Smooth muscle cell (in vitro differentiated cells): Measurements from ENCODE around the gene UBE2J2. TPM values are rescaled to one million over a fixed set of nuclear protein-coding genes. Genes with fewer than 3 reads are reported as not detected.

Experiments
- DNase-seq: peaks from one replicate; lab custom pipeline; 2025; ENCODE audit not compliant: unreplicated experiment; lab: John Stamatoyannopoulos, UW
- H2AFZ ChIP-seq: fragments of 200-600 bp; sonication (generic); 2 replicates; pipeline ENCODE4 v1.6.0; 2016; ENCODE audit warnings: antibody characterized with exemption, low read depth, mild to moderate bottlenecking
- H3F3A ChIP-seq: fragments of 200-600 bp; sonication (generic); 2 replicates; pipeline ENCODE4 v1.6.0; 2017; ENCODE audit warnings: antibody characterized with exemption, low read depth
- H3K27ac ChIP-seq: fragments of 200-600 bp; sonication (generic); 2 replicates; pipeline ENCODE4 v1.5.1; 2016; ENCODE audit warnings: low read depth, mild to moderate bottlenecking
- H3K27me3 ChIP-seq: fragments of 200-600 bp; sonication (generic); 2 replicates; pipeline ENCODE4 v1.6.1; 2016; ENCODE audit warnings: low read depth, mild to moderate bottlenecking
- H3K36me3 ChIP-seq: fragments of 200-600 bp; sonication (generic); 2 replicates; pipeline ENCODE4 v1.5.1; 2016; ENCODE audit warnings: low read depth
- H3K4me1 ChIP-seq: fragments of 200-600 bp; sonication (generic); 2 replicates; pipeline ENCODE4 v1.5.1; 2016; ENCODE audit warnings: low read depth
- H3K4me2 ChIP-seq: fragments of 200-600 bp; sonication (generic); 2 replicates; pipeline ENCODE4 v1.6.0; 2016; ENCODE audit warnings: mild to moderate bottlenecking
- H3K4me3 ChIP-seq: fragments of 200-600 bp; sonication (generic); 2 replicates; pipeline ENCODE4 v1.5.1; 2016; ENCODE audit warnings: mild to moderate bottlenecking
- H3K79me2 ChIP-seq: fragments of 200-600 bp; sonication (generic); 2 replicates; pipeline ENCODE4 v1.6.0; 2016; ENCODE audit warnings: low read depth, mild to moderate bottlenecking
- H3K9ac ChIP-seq: fragments of 200-600 bp; sonication (generic); 2 replicates; pipeline ENCODE4 v1.6.0; 2016; ENCODE audit warnings: low read depth
- H3K9me3 ChIP-seq: fragments of 200-600 bp; sonication (generic); replicated peaks from 2 replicates; pipeline ENCODE4 v1.5.1; 2016; ENCODE audit warnings: low read depth
- H4K20me1 ChIP-seq: fragments of 200-600 bp; sonication (generic); 2 replicates; pipeline ENCODE4 v1.6.0; 2016; ENCODE audit warnings: low read depth
- CTCF ChIP-seq: fragments of 200-600 bp; sonication (generic); IDR thresholded peaks from 2 replicates; pipeline ENCODE4 v1.5.1; 2017; ENCODE audit warnings: borderline replicate concordance, mild to moderate bottlenecking, antibody characterized with exemption; ENCODE audit not compliant: insufficient read depth, poor library complexity, severe bottlenecking
- WGBS: methylation state at CpG from one replicate; pipeline ENCODE4 v1.1.7; 2016; ENCODE audit warnings: low lambda C conversion rate; 5-methylcytosine and 5-hydroxymethylcytosine counted together
- polyA plus RNA-seq: library from polyadenylated mRNA; unstranded; fragments of >200 nt; fragmentation: Nextera tagmentation; extraction: Ambion mirVana; gene quantifications from 2 replicates; pipeline ENCODE4 v1.2.1, GENCODE V29; 2016
- total RNA-seq: library from RNA; depleted of rRNA; stranded (reverse); fragments of >200 nt; gene quantifications from 2 replicates; pipeline ENCODE4 v1.2.3, GENCODE V29; 2014

UBE2J2 gene
- total and polyA plus RNA-seq, 2 experiments from 2014 or later = 30.2 to 72.9 TPM

DNA sequence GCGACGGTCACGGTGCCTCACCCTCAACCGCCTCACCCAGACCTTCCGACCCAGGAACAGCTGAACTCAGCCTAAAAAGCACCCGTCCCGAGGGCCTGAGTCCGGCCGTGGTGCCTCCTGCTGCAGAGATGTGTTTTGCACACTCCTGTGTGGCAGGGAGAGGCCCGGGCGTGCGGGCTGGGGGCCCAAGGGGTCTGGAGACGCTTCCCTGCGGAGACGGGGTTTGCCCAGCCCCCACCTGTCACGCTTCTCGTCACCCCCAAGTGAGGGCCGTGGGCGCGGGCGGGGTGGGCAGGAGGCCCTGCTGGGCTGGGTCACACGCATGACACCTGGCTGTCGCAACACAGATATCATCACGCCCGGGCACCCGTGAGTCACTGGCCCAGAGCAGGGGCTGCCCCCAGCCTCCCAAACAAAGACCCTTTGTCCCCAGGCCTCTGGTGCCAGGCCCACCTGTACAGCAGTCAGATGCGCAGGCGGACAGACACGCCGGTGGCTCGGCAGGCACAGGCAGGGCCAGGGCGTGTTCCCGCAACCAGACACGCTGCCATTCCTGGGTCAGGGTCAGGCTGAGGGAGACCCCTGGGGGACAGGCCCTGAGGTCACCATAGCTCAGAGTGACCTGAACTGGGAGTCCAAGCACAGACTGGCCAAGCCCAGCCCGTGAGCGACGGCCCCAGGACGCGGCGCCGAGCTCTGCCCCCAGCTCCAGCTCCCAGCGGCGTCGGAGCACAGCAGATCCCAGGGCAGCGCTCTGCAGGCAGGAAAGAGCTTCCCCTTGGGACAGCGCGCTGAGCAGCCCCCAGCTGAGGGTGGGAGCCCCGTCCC is 35.6 kb downstream of the UBE2J2 start:
- Histone ChIP-seq H3K9me3 (no peaks in the 10 kb centered on the region), H3K27me3 (no peaks in the 10 kb centered on the region), H2AFZ (no peak overlapping the region), H3K27ac (no peak overlapping the region), H3K4me2 (no peak overlapping the region), H3F3A (no peaks in the 10 kb centered on the region), H4K20me1 (no peaks in the 10 kb centered on the region), H3K36me3 (no peaks in the 10 kb centered on the region), H3K4me1 (no peaks in the 10 kb centered on the region), H3K79me2 (peaks cover 8% of the 10 kb centered on the region), H3K9ac (no peak overlapping the region), H3K4me3 (no peak overlapping the region)
- no peak for TF ChIP-seq CTCF
- 83% methylated on average over 42 of the region's 48 CpGs for WGBS
- DNase-seq = no peak

GRCh38 chr1:1236945-1237873 is 36.4 kb downstream of the UBE2J2 start:
- TF ChIP-seq CTCF = no peak
- no peak overlapping the region for H3K27ac ChIP-seq
- 82% methylated on average over 23 of the region's 34 CpGs for WGBS

GRCh38 chr1:1236176-1236763 is 37.4 kb downstream of the UBE2J2 start:
- 91% methylated on average over 16 of the region's 22 CpGs for WGBS
- Histone ChIP-seq H3K4me1 (no peaks in the 10 kb centered on the region), H3K79me2 (peaks cover 12% of the 10 kb centered on the region), H3K9ac (no peak overlapping the region), H3K4me2 (no peak overlapping the region), H3K27ac (no peak overlapping the region), H3F3A (no peaks in the 10 kb centered on the region), H3K27me3 (no peaks in the 10 kb centered on the region), H3K4me3 (no peak overlapping the region), H3K36me3 (no peaks in the 10 kb centered on the region), H4K20me1 (no peaks in the 10 kb centered on the region), H3K9me3 (no peaks in the 10 kb centered on the region), H2AFZ (no peak overlapping the region)
- TF ChIP-seq CTCF = no peak
- no peak for DNase-seq

More at GRCh38 chr1:1236945-1237873, 36.4 kb downstream of the UBE2J2 start:
- H3K4me3 ChIP-seq = no peak overlapping the region
- H3K79me2 ChIP-seq = peaks cover 12% of the 10 kb centered on the region
- H3F3A ChIP-seq = no peaks in the 10 kb centered on the region
- no peak overlapping the region for H3K4me2 ChIP-seq
- H3K27me3 ChIP-seq = no peaks in the 10 kb centered on the region
- H4K20me1 ChIP-seq = no peaks in the 10 kb centered on the region
- H3K9ac ChIP-seq = no peak overlapping the region
- DNase-seq = no peak
- H2AFZ ChIP-seq = no peak overlapping the region
- no peaks in the 10 kb centered on the region for H3K4me1 ChIP-seq
- no peaks in the 10 kb centered on the region for H3K36me3 ChIP-seq
- no peaks in the 10 kb centered on the region for H3K9me3 ChIP-seq
